Mesendoderm (in vitro differentiated cells): ENCODE results near the gene CLSTN2.

Experiments
- DNase-seq: peaks from one replicate; pipeline ENCODE4 v3.0.0; 2013
- H2AK5ac ChIP-seq: 2 replicates; pipeline ENCODE4 v1.6.1; 2013; ENCODE audit warnings: low read length, inconsistent platforms
- H2BK120ac ChIP-seq: 2 replicates; pipeline ENCODE4 v1.6.1; 2013; ENCODE audit warnings: low read depth, mild to moderate bottlenecking, low read length, moderate library complexity, mixed read lengths
- H2BK15ac ChIP-seq: replicated peaks from 2 replicates; pipeline ENCODE4 v1.6.1; 2013; ENCODE audit warnings: low read depth, mild to moderate bottlenecking, moderate library complexity
- H2BK5ac ChIP-seq: 2 replicates; pipeline ENCODE4 v1.6.1; 2013; ENCODE audit warnings: low read length, inconsistent platforms
- H3K18ac ChIP-seq: 2 replicates; pipeline ENCODE4 v1.6.1; 2013; ENCODE audit warnings: mild to moderate bottlenecking, low read length, mixed read lengths
- H3K23ac ChIP-seq: one replicate; pipeline ENCODE4 v1.6.1; 2013; ENCODE audit warnings: low read length
- H3K27ac ChIP-seq: 2 replicates; pipeline ENCODE4 v1.5.1; 2013; ENCODE audit warnings: low read depth, mild to moderate bottlenecking, inconsistent platforms, low read length, moderate library complexity
- H3K27me3 ChIP-seq: 2 replicates; pipeline ENCODE4 v1.6.1; 2013; ENCODE audit warnings: low read length, control low read depth, mild to moderate bottlenecking, inconsistent platforms; ENCODE audit not compliant: insufficient read depth, poor library complexity
- H3K36me3 ChIP-seq: 2 replicates; pipeline ENCODE4 v1.6.1; 2013; ENCODE audit warnings: low read length, inconsistent platforms; ENCODE audit not compliant: control insufficient read depth, insufficient read depth
- H3K4ac ChIP-seq: one replicate; pipeline ENCODE4 v1.6.1; 2013; ENCODE audit warnings: low read depth, mild to moderate bottlenecking, low read length, moderate library complexity
- H3K4me1 ChIP-seq: 2 replicates; pipeline ENCODE4 v1.6.1; 2013; ENCODE audit warnings: low read depth, low read length, inconsistent platforms; ENCODE audit not compliant: control insufficient read depth
- H3K4me2 ChIP-seq: 2 replicates; pipeline ENCODE4 v1.6.1; 2013; ENCODE audit warnings: low read length
- H3K4me3 ChIP-seq: 2 replicates; pipeline ENCODE4 v1.5.1; 2013; ENCODE audit warnings: mild to moderate bottlenecking, low read length
- H3K56ac ChIP-seq: one replicate; pipeline ENCODE4 v1.6.1; 2013; ENCODE audit warnings: low read length
- H3K79me1 ChIP-seq: 2 replicates; pipeline ENCODE4 v1.6.1; 2013; ENCODE audit warnings: low read length, inconsistent platforms
- H3K79me2 ChIP-seq: 2 replicates; pipeline ENCODE4 v1.6.1; 2013; ENCODE audit warnings: mild to moderate bottlenecking, low read length; ENCODE audit not compliant: control insufficient read depth, insufficient read depth
- H3K9ac ChIP-seq: 2 replicates; pipeline ENCODE4 v1.6.1; 2013; ENCODE audit warnings: low read length, inconsistent platforms
- H4K5ac ChIP-seq: one replicate; pipeline ENCODE4 v1.6.1; 2013; ENCODE audit warnings: low read length
- H4K8ac ChIP-seq: one replicate; pipeline ENCODE4 v1.6.1; 2013; ENCODE audit warnings: low read depth, mild to moderate bottlenecking, control low read depth, low read length, moderate library complexity
- WGBS: extraction: QIAGEN DNeasy Blood & Tissue Kit; methylation state at CpG from one replicate; pipeline ENCODE4 v1.1.7; 2013; ENCODE audit warnings: low lambda C conversion rate, missing lambda C conversion rate; ENCODE audit not compliant: insufficient coverage; ENCODE audit errors: extremely low coverage; 5-methylcytosine and 5-hydroxymethylcytosine counted together

The CLSTN2 gene

DNA sequence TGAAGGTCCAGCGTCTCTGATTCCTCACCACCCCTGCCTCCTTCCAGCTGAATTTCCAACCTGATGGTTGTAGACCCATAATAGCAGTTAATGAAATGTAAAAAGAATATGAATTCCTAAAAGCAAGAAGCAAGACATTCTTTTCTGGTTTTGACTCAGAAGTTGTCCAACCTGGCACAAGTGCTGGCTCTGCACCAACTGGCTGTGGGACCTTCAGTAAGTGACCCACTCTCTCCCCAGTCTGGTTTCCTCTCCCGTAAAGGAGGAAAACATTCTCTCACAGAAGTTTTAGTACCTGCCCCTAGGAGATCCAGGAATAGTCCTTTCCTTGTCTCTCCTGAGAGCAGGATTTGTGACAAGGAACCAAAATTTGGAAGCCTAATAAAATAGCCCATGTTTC, 506.0 kb downstream of the CLSTN2 start:
- Histone ChIP-seq H3K56ac (no peak overlapping the region), H3K4me1 (no peaks in the 10 kb centered on the region), H3K23ac (no peak overlapping the region), H3K4ac (no peak overlapping the region), H2BK5ac (no peak overlapping the region), H3K27me3 (no peaks in the 10 kb centered on the region), H4K8ac (no peak overlapping the region), H2BK15ac (no peak overlapping the region), H3K36me3 (no peaks in the 10 kb centered on the region), H3K79me1 (no peaks in the 10 kb centered on the region), H3K79me2 (no peaks in the 10 kb centered on the region), H3K4me3 (no peak overlapping the region), H4K5ac (no peak overlapping the region), H2BK120ac (no peak overlapping the region), H3K9ac (no peak overlapping the region), H3K4me2 (no peak overlapping the region), H3K27ac (no peak overlapping the region), H3K18ac (no peak overlapping the region), H2AK5ac (no peak overlapping the region)
- DNase-seq = no peak
- WGBS = no CpG with 5 or more reads among the region's 2 CpGs

DNA sequence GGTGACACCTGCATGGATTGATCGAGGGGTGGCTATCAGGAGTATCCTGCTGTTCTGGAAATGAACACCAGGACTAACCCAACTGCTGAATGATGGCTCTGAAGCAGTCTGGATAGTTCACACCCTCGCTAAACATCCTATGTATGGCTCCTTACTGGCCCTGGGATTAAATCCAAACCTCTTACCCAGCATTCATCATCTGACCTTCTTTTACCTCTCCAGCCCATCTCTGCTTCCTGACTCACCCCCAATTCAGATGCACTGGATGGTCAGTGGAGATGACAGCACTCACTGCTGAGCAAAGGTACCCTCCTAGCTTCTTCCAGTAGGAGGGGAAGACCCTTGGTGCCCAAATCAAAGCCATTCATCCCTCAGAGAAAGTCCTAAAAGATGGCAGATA, 507.6 kb downstream of the CLSTN2 start:
- no peaks in the 10 kb centered on the region for H3K36me3 ChIP-seq

GRCh38 chr3:140443073-140443472, 508.1 kb downstream of the CLSTN2 start:
- no peaks in the 10 kb centered on the region for H3K27me3 ChIP-seq
- no peak overlapping the region for H3K23ac ChIP-seq
- no peak for DNase-seq
- no peak overlapping the region for H3K9ac ChIP-seq
- no peak overlapping the region for H3K56ac ChIP-seq
- no peak overlapping the region for H3K4me2 ChIP-seq
- no peak overlapping the region for H3K27ac ChIP-seq
- no peak overlapping the region for H2BK120ac ChIP-seq
- H3K79me2 ChIP-seq = no peaks in the 10 kb centered on the region
- no peak overlapping the region for H2BK5ac ChIP-seq
- H3K18ac ChIP-seq = no peak overlapping the region
- no peak overlapping the region for H4K5ac ChIP-seq
- H3K79me1 ChIP-seq = no peaks in the 10 kb centered on the region
- no peak overlapping the region for H2BK15ac ChIP-seq
- no CpG with 5 or more reads among the region's 7 CpGs for WGBS
- H3K4me1 ChIP-seq = no peaks in the 10 kb centered on the region
- H3K4ac ChIP-seq = no peak overlapping the region
- H4K8ac ChIP-seq = no peak overlapping the region
- H3K4me3 ChIP-seq = no peak overlapping the region
- no peaks in the 10 kb centered on the region for H3K36me3 ChIP-seq
- no peak overlapping the region for H2AK5ac ChIP-seq

More for the DNA sequence above, 507.6 kb downstream of the CLSTN2 start:
- WGBS = no CpG with 5 or more reads among the region's 2 CpGs
- no peak overlapping the region for H3K18ac ChIP-seq
- H4K5ac ChIP-seq = no peak overlapping the region
- no peak overlapping the region for H2BK15ac ChIP-seq
- no peak overlapping the region for H3K56ac ChIP-seq
- H3K79me1 ChIP-seq = no peaks in the 10 kb centered on the region
- H3K4ac ChIP-seq = no peak overlapping the region
- no peak overlapping the region for H3K4me2 ChIP-seq
- no peaks in the 10 kb centered on the region for H3K79me2 ChIP-seq
- H2AK5ac ChIP-seq = no peak overlapping the region
- no peak overlapping the region for H3K4me3 ChIP-seq
- H2BK120ac ChIP-seq = no peak overlapping the region
- no peak overlapping the region for H3K9ac ChIP-seq
- peak; percentile 20 for DNase-seq
- H3K4me1 ChIP-seq = no peaks in the 10 kb centered on the region
- H2BK5ac ChIP-seq = no peak overlapping the region
- H3K23ac ChIP-seq = no peak overlapping the region
- H3K27me3 ChIP-seq = no peaks in the 10 kb centered on the region
- H4K8ac ChIP-seq = no peak overlapping the region
- H3K27ac ChIP-seq = no peak overlapping the region

- no CpG with 5 or more reads among the region's 3 CpGs for WGBS
- H2AK5ac ChIP-seq = no peak overlapping the region
Measured at GRCh38 chr3:140443806-140444205, 508.8 kb downstream of the CLSTN2 start.

GRCh38 chr3:140446734-140447133, 511.7 kb downstream of the CLSTN2 start:
- no peak overlapping the region for H3K27ac ChIP-seq
- no peak overlapping the region for H2AK5ac ChIP-seq
- no peaks in the 10 kb centered on the region for H3K4me1 ChIP-seq
- no CpG with 5 or more reads among the region's 2 CpGs for WGBS
- no peak for DNase-seq
- H3K56ac ChIP-seq = no peak overlapping the region
- H3K36me3 ChIP-seq = no peaks in the 10 kb centered on the region
- no peak overlapping the region for H3K9ac ChIP-seq
- no peak overlapping the region for H4K8ac ChIP-seq
- no peak overlapping the region for H3K4ac ChIP-seq
- no peaks in the 10 kb centered on the region for H3K79me1 ChIP-seq
- no peak overlapping the region for H2BK15ac ChIP-seq
- H3K79me2 ChIP-seq = no peaks in the 10 kb centered on the region
- no peak overlapping the region for H3K4me3 ChIP-seq
- H2BK120ac ChIP-seq = no peak overlapping the region
- no peak overlapping the region for H4K5ac ChIP-seq
- H2BK5ac ChIP-seq = no peak overlapping the region
- no peak overlapping the region for H3K18ac ChIP-seq
- no peak overlapping the region for H3K23ac ChIP-seq
- H3K27me3 ChIP-seq = no peaks in the 10 kb centered on the region
- no peak overlapping the region for H3K4me2 ChIP-seq

More at GRCh38 chr3:140443806-140444205, 508.8 kb downstream of the CLSTN2 start:
- no peaks in the 10 kb centered on the region for H3K27me3 ChIP-seq
- H2BK120ac ChIP-seq = no peak overlapping the region
- no peaks in the 10 kb centered on the region for H3K4me1 ChIP-seq
- no peak overlapping the region for H3K23ac ChIP-seq
- H3K4me2 ChIP-seq = no peak overlapping the region
- H3K4ac ChIP-seq = no peak overlapping the region
- H2BK15ac ChIP-seq = no peak overlapping the region
- no peak overlapping the region for H3K18ac ChIP-seq
- no peak for DNase-seq
- no peak overlapping the region for H3K9ac ChIP-seq
- H3K79me1 ChIP-seq = no peaks in the 10 kb centered on the region
- H3K4me3 ChIP-seq = no peak overlapping the region
- H4K5ac ChIP-seq = no peak overlapping the region
- H3K27ac ChIP-seq = no peak overlapping the region
- no peak overlapping the region for H2BK5ac ChIP-seq
- H3K56ac ChIP-seq = no peak overlapping the region
- no peaks in the 10 kb centered on the region for H3K36me3 ChIP-seq
- H3K79me2 ChIP-seq = no peaks in the 10 kb centered on the region
- no peak overlapping the region for H4K8ac ChIP-seq

DNA sequence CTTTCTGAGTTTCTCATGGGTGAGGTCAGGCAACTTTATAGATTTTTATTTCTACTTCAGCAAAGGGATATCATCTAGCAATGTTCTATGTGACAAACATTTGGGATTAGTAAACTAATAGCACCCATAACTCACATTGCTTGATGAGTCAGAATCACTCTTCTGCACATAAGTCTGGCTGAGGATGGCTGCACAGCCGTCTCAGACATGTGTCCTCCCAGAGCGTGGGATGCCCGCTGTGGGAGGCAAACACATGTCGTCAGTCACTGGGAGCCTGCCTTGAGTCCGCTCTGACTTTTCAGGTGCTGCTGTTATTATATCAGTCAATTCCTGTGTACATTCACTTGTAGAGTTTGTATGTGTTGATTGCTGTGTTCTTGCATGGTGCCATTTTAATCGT, 512.2 kb downstream of the CLSTN2 start:
- no peaks in the 10 kb centered on the region for H3K79me2 ChIP-seq
- H3K79me1 ChIP-seq = no peaks in the 10 kb centered on the region
- H3K27me3 ChIP-seq = no peaks in the 10 kb centered on the region
- no peak overlapping the region for H3K9ac ChIP-seq
- no peak overlapping the region for H2BK15ac ChIP-seq
- H2BK120ac ChIP-seq = no peak overlapping the region
- H3K56ac ChIP-seq = no peak overlapping the region
- DNase-seq = no peak
- no peak overlapping the region for H3K4me2 ChIP-seq
- no peaks in the 10 kb centered on the region for H3K4me1 ChIP-seq
- H3K36me3 ChIP-seq = no peaks in the 10 kb centered on the region
- no peak overlapping the region for H4K5ac ChIP-seq
- no peak overlapping the region for H3K27ac ChIP-seq
- H3K4ac ChIP-seq = no peak overlapping the region
- H2BK5ac ChIP-seq = no peak overlapping the region
- H3K23ac ChIP-seq = no peak overlapping the region
- no peak overlapping the region for H3K18ac ChIP-seq
- no CpG with 5 or more reads among the region's 6 CpGs for WGBS
- H2AK5ac ChIP-seq = no peak overlapping the region
- no peak overlapping the region for H3K4me3 ChIP-seq
- no peak overlapping the region for H4K8ac ChIP-seq
